Measurements from ENCODE around the gene HSPA4.
"Not testable (repeated sequence)": the region's sequence is repeated elsewhere in the genome, so short reads cannot be mapped to it uniquely, and the experiment has no call there.

The HSPA4 gene

DNA sequence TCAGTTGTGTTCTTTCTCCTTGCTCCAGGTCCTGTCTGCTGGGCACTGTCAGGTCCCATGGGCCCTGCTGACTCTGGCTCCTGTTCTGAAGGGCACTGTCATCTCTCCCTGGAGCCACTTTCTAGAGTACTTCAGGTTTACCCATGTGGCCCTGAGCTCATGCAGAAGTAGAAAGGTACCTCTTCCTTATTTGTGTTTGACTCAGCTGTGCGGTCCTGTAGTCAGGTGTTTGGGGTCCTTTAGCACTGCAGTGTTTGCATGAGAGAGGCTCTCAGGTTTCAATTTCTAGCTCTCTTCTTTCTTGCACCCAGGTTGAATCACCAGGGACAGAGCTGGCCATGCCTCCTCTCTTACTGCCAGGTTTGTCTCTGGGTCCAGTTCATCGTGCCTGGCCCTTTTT, 71.5 kb downstream of the HSPA4 start:
- no peak for DNase-seq (ENCODE audit: low read depth in 2 of 2)

GRCh38 chr5:133124891-133125290, 73.1 kb downstream of the HSPA4 start:
- DNase-seq (ENCODE audit: low read depth in 2 of 2) = no peak

DNA sequence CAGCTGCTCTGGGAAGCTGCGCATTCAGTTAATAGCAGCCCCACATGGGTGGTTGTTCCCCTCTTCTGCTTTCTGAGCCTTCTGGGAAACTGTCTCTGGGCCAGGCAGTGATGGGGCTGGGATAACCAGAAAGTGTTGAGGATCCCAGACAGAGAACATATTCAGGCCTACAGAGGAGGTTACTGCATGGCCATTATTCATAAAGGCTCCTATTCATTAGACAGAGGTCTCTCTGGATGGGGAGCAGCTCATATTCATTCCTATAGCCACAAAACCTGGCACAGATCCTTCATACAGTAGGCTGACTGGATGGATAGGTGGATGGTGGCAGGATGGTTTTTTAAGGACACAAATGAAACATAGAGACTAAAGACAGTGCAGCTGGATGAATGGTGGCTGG, 76.3 kb downstream of the HSPA4 start:
- DNase-seq (ENCODE audit: low read depth in 2 of 2) = no peak

DNA sequence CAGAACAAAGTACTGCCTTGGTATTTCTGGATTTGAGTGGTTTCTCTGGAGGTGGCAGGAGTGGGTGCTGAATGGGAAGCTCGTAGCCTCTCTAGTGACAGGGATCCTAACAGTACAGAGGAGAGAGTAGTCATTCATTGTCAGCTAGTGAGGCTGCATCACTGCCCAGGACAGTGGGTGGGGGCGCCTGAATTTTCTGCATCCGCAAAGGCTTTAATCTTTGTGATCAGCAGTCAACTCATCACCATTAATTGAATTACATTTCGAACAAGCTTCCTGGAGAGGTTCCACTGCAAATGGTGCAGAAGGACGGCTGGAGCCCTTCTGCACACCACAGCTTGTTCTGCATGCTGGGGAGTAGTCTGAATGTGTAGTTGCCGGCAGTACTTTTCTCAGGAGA, 77.5 kb downstream of the HSPA4 start:
- no peak for DNase-seq (ENCODE audit: low read depth in 2 of 2)

DNA sequence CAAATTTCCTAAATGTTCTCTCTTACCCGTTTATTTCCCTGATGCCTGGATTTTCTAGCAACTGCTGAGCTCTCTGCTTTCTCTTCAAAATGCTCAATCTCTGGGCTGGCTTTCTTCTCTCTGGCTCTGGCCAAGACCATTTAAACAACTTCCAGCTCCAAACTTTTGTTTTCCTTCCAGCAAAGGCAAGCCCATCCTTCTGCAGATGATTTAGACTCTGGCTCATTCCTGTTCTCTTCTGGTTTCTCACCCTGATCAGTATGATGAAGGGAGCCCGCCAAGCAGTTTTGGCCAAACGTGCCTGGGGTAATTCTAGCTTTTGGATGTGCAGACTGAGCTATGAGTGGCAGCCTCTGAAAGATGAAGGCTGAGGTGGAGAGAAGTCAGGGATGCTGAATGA, 78.1 kb downstream of the HSPA4 start:
- no peak for DNase-seq (ENCODE audit: low read depth in 2 of 2)

- no peak for DNase-seq (ENCODE audit: low read depth in 2 of 2)
These were observed 78.7 kb downstream of the HSPA4 start for GRCh38 chr5:133130387-133131118.

- DNase-seq (ENCODE audit: low read depth in 2 of 2) = no peak
These were observed 80.9 kb downstream of the HSPA4 start for GRCh38 chr5:133132717-133133116.

- DNase-seq (ENCODE audit: low read depth in 2 of 2) = not testable (repeated sequence)
These were observed 81.4 kb downstream of the HSPA4 start for GRCh38 chr5:133133241-133133640.

GRCh38 chr5:133136890-133137289, 85.1 kb downstream of the HSPA4 start:
- not testable (repeated sequence) for DNase-seq (ENCODE audit: low read depth in 2 of 2)

DNA sequence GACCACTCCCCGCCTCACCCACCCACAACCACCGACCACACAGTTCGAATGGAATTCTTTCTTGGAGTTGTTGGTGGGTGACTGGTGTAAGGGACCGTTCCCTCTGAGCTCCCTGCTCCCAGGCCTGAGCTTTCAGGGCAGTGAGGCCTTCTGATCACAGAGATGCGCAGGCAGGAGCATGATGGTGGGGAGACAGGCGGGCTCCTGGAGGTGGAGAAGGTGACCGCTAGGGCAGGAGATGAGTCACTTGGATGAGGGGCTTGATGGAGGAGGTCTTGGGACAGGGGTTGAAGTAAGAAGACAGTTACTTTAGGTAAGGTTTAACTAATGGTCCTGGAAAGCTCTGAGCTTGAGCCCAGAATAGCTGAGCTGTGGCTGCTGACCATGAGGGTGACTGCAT, 88.5 kb downstream of the HSPA4 start:
- DNase-seq (ENCODE audit: low read depth in 2 of 2) = no peak

DNA sequence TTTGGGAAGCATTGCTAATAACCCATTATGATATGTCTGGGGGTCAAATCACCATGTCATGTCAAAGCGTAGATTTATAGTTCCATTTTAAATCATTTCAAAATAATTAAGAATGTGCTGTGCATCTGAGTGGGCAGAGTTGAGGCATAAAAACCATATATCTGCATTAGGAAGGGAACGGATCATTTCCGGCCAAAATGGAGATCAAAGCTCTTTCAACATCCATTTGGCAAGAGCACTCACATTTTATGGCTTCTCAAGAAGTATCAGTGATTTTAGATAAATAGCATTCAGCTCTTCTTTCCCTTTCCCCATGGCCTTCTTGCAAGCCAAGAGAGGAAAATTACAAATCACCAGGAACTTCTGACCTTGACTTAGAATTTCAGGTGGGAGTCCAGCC, 89.9 kb downstream of the HSPA4 start:
- DNase-seq (ENCODE audit: low read depth in 2 of 2) = no peak

DNA sequence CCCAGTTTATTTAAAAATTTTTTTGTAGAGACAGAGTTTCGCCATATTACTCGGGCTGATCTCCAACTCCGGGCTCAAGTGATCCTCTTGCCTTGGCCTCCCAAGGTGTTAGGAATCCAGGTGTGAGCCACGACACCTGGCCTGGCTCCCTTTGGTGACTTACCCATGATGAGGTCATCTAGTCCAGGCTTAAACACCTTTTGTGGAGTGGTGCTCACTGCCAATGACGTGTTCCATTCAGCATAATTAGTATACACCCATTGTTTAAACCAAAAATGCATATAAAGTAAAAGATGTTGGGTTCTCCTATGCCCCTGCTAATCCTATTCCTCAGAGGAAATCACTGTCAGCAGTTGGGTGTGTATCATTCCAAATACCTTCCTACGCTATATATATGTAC, 91.0 kb downstream of the HSPA4 start:
- DNase-seq (ENCODE audit: low read depth in 2 of 2) = no peak

DNA sequence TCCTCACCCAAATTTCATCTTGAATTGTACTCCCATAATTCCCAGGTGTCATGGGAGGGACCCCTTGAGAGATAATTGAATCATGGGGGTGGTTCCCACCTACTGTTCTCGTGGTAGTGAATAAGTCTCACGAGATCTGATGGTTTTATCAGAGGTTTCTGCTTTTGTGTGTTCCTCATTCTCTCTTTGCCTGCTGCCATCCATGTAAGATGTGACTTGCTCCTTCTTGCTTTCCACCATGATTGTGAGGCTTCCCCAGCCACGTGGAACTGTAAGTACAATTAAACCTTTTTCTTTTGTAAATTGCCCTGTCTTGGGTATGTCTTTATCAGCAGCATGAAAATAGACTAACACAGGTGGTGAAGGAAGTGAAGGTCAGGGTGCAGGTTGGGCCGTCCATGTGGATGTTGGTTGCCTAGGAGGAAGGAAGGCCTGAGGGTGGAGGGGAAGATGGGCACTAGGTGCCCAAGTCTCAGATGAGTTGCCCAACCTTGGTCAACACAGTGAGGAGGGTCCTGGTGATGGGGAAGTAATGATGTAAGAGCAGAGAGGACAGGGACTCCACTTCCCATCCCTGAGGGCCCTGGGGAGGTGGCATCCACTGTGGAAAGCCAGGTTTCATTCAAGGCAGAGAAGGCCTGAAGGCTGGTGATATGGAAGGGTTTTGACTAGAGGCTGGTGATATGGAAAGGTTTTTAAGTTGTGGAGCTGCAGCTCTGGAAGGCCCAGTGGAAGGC, 92.6 kb downstream of the HSPA4 start:
- no peak for DNase-seq (ENCODE audit: low read depth in 2 of 2)

DNA sequence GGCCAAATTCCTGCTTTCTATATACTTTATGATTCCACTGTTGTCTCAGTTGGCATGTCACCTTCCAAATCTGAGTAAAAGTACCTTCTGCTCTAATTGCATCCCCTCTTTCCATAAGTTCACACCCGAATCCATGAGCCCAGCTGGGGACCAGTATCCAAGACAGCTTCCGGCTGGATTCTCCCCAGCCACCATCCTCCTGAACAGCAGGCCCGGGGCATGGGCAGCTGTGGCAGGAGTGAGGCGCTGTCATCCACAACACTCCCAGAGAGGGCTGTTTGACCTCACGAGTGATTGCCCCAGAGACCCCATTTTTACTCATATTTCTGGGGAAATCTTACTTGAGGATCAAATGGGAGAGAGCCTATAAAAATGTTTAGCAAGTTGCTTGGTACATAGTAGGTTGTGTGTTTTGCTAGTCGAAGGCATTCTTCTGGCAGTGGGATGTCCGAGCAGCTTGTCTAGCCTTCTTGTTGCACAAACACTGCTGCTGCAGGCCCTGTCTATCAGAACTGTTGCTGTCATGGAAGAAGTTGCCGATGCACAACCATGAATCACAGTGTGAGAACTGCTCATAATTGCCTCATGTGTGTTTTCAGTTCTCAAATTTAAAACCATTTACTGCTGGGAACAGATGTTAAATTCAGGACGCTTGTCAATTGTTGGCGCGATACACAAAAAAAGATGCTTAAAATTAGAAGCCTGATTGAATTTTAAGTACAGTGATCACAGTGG, 93.8 kb downstream of the HSPA4 start:
- no peak for DNase-seq (ENCODE audit: low read depth in 2 of 2)

DNA sequence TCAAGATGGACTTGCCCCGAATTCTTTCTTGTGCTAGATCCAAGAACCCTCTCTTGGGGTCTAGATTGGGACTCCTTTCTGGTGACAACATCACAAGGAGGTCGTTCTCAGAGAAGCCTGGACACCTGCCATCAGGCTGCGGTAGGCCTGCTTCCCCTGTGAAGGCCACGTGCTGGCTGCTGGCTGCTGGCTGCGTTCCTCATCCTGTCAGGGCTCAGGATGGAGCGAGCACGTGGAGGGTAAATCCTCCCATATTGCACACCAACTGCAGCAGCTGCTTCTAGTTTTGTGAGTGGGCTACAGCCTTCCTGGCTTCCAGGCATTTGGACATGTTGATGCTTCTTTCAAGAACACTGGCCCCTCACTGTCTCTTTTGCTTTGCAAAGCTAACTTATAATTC, 95.6 kb downstream of the HSPA4 start:
- DNase-seq (ENCODE audit: low read depth in 2 of 2) = no peak

DNA sequence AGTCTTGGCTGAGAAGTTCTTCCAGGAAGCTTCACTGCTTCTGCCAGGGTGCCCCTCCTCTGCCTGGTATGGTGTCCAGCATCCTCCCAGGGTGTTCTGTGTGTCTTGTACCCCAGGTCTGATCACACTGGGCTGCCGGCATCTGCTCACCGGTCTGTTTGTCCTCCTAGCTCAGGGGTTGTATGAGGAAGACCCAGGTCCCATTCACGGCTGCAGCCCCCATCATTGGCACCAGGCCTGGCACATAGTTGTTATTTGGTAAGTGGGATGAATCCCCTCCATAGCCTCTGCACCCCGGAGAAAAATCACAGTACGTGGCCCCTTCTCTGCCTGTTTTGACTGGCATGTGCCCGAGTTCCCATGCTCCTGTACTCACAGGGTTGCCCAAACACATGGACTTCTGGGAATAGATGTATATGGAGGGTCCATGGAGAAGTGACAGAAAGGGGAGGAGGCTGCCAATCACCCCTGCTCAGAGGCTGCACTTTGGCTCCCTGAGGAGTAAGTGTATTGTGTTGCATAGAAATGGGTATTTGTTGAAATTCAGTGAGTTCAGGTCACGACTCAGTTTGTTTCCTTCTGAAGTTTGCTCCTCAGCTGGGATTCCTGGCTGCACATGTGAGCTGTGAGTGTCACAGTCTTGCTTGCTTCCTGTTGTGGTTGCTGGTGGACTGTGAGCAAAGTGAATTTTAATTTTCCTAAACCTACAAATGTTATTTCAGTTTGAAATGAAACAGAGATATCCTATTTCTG, 96.2 kb downstream of the HSPA4 start:
- no peak for DNase-seq (ENCODE audit: low read depth in 2 of 2)

- no peak for DNase-seq (ENCODE audit: low read depth in 2 of 2)
These were observed 97.5 kb downstream of the HSPA4 start for GRCh38 chr5:133149345-133149744.

DNA sequence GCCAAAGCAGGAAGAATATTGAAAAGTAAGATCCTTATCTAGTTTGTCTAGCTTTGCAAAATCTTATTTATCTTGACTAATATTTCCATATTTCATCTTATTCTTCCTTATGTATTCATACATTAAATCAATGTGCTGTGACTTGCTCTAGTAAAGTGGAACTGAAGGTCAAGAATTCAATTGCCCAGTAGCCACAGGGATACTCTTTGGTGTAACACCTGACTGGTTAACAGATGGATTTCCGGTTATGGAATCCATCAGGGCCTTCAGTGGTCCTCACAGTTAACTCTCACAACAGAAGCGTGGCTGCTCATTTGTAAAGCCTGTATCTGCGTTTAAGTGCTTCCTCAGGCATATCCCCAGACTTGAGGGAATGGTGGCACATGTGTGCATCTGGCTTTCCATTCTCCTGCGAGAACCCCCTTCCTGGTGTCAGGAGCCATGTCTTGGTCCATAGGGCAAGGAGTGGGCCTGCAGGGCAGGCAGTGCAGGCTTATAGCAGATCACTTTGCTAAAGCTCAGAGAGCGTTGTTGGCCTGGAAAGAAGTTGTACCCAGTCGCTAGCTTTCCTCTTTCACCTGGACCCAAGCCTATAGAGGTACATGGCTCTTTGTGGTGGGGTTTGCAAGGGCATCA, 99.2 kb downstream of the HSPA4 start:
- DNase-seq (ENCODE audit: low read depth in 2 of 2) = no peak

DNA sequence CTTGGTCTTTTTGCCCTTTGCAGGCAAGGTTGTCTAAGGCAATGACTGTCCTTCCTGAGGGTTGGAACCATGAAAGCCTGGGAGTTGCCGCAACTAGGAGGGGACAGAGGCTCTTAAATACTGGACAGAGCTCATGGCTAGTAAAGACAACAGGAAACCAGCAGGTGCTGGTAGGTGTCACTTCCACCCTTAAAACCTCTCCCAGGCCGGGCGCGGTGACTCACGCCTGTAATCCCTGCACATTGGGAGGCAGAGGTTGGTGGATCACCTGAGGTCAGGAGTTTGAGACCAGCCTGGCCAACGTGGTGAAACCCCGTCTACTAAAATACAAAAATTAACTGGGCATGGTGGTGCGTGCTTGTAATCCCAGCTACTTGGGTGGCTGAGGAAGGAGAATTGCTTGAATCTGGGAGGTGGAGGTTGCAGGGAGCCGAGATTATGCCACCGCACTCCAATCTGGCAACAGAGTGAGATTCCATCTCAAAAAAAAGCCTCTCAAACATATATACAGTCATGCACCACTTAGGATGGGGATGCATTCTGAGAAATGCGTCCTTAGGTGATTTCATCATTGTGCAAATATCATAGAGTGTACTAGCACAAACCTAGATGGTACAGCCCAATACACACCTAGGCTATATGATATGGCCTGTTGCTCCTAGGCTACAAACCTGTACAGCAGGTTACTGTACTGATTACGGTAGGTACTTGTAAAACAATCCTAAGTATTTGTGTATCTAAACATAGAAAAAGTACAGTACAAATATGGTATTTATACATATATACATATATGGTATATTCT, 102.7 kb downstream of the HSPA4 start:
- DNase-seq (ENCODE audit: low read depth in 2 of 2) = no peak

DNA sequence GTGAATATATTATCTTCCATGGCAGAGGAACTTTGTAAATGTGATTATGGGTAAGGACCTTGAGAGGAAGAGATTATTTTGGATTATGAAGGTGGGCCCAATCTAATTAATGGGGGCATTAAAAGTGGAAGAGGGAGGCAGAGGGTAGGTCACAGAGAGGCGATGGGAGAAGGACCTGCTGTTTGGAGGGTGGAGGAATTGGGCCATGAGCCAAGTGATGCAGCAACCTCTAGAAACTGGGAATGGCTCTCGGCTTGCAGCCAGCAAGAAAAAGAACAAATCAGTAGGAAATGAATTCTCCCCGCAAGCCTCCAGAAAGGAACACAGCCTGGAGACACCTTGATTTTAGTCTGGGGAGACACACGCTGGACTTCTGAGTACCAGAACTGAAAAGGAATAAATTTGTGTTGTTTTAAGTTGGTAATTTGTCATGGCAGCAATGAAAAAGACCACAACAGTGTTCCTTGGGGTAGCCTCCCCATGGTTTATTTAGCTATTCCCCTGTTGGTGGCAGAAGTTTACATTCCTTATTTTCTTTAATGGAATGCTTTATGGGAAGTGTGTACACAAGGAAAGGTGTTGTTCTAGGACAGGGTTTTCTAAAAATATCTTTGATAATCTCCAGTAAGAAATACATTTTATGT, 103.6 kb downstream of the HSPA4 start:
- no peak for DNase-seq (ENCODE audit: low read depth in 2 of 2)

Measured in stimulated activated CD8-positive, alpha-beta memory T cell treated with anti-CD3 and anti-CD28 coated beads, Interleukin-15, amount 100 ng/mL, for 4 hours (primary cell).